Stimulated activated CD4-positive, alpha-beta T cell treated with anti-CD3 and anti-CD28 coated beads, Interleukin-4, amount 100 ng/mL, for 48 hours (primary cell): Measurements from ENCODE around the gene WDR82.

Experiments
- DNase-seq, 2 donors: peaks; one replicate each; pipeline ENCODE4 v3.0.0-alpha.2; 2020; ENCODE audit warnings: low read depth in 2 of 2

The WDR82 gene

DNA sequence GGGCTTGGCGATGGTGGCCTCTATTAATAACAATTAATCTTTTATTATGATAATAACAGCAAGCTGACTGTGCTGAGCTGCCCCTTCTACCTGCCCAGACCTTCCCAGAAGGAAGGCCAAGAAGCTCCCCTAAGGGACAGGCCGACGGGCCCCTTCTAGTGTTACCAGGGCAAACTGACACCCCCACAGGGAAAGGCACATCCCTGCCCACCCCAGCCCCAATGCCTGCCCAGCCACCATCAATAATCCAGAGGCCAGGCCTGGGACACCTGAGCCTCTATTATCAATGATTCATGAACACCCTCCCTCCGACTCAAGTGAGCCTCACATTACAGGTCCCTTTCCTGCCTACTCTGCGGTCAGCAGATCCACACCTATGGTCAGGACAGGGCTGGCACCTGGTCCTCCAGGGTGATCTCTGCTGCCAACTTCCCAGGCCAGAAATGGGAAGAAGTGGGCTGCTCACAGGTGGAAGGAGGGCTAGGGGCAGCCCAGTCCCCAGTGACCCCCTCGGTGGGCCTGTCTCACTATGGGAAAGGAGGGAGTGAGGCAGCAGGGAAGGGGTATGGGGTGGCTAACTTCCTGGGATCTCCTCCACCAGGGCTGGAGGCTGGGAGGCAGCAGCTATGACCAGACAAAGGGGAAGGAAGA is 41.3 kb downstream of the WDR82 start:
- DNase-seq = no peak

DNA sequence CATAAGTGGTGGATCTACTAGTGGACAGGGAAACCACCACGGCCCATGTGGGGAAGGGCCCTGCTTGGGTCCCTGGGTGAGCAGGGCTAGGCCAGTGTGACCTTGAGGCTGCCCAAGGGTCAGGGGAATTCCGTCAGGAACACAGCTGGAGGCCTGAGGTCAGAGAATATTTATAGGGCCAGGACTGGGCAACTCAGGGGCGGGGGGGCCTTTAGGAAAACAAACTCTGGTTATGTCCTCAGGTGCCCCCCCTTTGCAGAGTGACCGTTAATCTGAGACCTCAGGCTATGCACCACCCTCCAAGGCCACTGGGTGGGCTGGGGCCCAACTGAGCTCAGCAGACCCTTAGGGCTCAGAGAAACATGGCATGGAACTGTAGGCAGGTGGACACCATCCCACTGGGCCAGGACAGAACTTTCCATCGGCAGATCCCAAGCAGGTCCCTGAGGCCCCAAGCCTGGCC is 42.0 kb downstream of the WDR82 start:
- no peak for DNase-seq

GRCh38 chr3:52234516-52235447 is 43.7 kb downstream of the WDR82 start:
- no peak for DNase-seq

- DNase-seq = no peak
Measured at GRCh38 chr3:52233968-52234367, 44.5 kb downstream of the WDR82 start.

GRCh38 chr3:52233108-52233591 is 45.3 kb downstream of the WDR82 start:
- DNase-seq = no peak

GRCh38 chr3:52232279-52233107 is 46.0 kb downstream of the WDR82 start:
- DNase-seq = no peak

- DNase-seq = peak; percentile 84 to 91
Measured at GRCh38 chr3:52231502-52232278, 46.8 kb downstream of the WDR82 start.

DNA sequence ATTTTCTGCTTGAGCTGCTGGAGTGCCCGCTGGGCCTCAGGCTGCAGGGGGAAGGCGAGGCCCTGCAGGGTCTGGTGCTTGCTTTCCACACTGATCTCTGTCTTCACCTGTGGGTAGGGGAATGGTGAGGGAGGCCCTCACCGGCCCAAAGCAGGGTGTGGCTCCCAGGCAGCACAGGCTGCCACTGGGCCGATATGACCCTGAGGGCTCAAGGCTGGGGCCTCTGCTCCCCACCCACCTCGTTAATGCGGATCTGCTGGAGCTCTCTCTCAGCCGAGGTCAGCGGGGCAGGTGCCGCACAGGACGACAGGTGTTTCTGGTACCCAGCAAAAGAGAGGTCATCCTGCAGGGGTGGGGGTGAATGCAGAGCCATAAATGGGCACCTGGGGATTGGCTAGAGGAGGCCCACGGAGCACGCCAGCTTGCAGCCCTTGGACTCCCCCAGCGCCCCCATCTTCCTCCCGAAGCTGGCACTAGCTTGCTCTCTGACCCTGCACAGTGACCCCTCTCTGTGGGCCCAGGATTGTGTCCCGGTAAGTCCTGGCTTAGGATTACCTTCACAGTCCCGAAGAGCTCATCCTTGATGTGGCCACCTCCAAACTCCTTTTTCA is 47.5 kb downstream of the WDR82 start:
- DNase-seq = no peak

GRCh38 chr3:52230461-52230860 is 48.0 kb downstream of the WDR82 start:
- DNase-seq = no peak

DNA sequence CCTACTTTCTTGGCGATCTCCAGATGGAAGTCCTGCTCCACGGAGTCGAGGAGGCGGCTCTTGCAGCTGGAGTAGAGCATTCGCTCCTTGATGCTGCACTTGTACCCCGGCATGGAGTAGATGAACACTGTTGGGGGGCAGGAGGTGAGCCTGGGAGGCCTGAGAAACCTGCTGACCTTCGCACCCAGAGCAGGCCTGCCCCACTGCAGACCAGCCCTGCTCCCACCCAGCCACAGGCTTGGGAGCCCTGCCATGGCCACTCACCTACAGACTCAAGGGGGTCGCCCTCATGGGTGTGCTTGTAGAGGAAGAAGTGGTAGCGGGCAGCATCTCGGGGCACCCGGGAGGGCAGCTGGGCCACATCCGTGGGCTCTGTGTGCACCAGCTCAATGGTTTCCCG is 48.8 kb downstream of the WDR82 start:
- no peak for DNase-seq

- DNase-seq = no peak
Measured at GRCh38 chr3:52228751-52229291, 49.6 kb downstream of the WDR82 start.

DNA sequence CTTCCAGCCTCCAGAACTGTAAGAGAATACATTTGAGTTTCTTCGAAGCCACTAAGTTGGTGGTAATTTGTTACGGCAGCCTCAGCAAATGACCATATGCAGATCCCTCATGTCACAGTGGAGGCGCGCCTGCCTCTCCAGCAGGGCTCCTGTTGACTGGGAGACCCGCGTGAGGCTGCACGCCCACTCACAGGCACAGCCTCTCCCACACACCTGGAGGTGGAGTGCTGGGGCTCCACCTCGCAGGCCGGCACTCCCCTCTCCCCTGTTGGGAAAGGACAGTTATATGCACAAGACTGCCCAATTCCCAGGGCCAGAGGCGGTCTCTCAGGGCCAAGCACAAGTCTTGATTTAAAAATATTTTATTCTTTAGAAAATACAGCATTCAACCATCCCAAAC is 50.2 kb downstream of the WDR82 start:
- no peak for DNase-seq

DNA sequence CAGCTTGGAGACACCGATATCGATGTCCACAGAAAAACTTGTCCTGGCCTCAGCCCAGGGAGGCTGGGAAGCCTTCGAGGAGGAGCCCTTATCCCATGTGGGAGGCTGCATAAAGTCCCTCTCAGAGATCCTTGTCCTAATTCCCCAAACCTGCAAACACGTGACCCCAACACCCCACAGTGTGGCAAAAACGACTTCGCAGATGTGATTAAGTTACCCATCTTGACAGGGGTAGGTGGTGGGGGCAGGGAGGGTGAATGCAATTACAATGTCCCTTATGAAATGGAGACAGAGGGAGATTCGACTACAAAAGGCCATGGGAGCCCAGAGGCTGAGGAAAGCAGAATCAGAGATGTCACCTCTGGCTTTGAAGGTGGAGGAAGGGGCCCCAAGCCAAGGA is 50.7 kb downstream of the WDR82 start:
- DNase-seq = no peak

GRCh38 chr3:52227117-52227516 is 51.3 kb downstream of the WDR82 start:
- no peak for DNase-seq

- no peak for DNase-seq
Measured at GRCh38 chr3:52226229-52226817, 52.1 kb downstream of the WDR82 start.

- DNase-seq = no peak
Measured at GRCh38 chr3:52225452-52226228, 52.8 kb downstream of the WDR82 start, which contains the start of gene TLR9. Gene TLR9 (minus strand): TSS chr3:52225645. CDS start chr3:52225529, 116 bp downstream.

DNA sequence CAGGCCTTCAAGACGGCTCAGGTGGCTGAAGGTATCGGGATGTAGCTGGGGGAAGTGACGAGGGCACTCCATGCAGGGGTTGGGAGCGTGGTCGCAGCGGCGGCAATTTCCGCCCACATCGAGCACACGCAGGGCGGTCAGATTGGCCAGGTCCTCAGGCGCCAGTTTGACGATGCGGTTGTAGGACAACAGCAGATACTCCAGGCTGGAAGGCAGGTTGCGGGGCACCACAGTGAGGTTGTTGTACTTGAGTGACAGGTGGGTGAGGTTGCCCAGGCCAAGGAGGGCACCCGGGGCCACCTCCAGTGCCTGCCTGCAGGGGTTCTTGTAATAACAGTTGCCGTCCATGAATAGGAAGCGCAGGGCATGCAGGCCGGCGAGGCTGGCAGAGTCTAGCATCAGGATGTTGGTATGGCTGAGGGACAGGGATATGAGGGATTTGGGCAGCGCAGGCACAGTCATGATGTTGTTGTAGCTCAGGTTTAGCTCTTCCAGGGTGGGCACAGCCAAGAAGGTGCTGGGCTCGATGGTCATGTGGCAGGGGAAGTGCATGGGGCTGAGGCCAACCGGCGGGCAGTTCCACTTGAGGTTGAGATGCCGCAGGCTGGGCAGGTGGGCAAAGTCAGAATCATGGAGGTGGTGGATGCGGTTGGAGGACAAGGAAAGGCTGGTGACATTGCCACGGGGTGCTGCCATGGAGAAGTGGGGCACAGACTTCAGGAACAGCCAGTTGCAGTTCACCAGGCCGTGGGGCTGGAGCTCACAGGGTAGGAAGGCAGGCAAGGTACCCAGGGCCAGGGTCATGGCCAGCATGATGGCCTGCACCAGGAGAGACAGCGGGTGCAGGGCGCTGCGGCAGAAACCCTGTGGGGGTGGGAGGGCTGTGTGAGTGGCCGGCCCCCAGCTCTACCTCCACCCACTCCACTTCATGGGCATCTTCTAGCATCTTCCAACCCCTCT is 54.7 kb downstream of the WDR82 start:
- DNase-seq = no peak
